ENCODE measurements around the gene GGACT.
A peak's percentile ranks its signal among the peaks of the same experiment; 100 is the strongest.

GGACT gene

DNA sequence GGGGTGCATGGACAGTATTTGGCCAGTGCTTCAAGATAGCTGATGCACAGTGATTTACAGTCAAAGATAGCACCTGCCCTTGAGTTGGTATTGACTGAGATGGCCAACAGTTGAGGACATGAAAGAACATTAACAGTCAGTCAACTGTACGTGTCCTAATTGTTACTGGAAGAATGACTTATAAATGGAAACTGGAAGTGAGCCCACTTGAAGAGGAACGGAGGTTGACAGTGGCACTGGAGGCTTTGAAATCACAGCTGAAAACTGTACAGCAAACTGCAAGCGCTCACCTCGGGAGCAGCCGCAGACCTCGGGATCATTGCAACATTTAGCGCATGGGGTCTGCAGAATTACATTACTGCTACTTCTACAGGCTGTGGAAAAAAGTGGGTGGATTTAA, 77.1 kb downstream of the GGACT start:
- Histone ChIP-seq H3K36me3 (ENCODE audit: control insufficient read depth, insufficient read depth, low read length) (peaks cover 3% of the 10 kb centered on the region), H3K4me1 (ENCODE audit: control insufficient read depth, insufficient read depth, low read length, poor library complexity, severe bottlenecking) (peaks cover 15% of the 10 kb centered on the region), H3K4me3 (ENCODE audit: extremely low read depth, insufficient read depth, low read length, poor library complexity, severe bottlenecking) (no peak overlapping the region), H3K27ac (ENCODE audit: low read depth, low read length, severe bottlenecking) (no peak overlapping the region), H3K9me3 (ENCODE audit: control insufficient read depth, low read length) (peaks cover 4% of the 10 kb centered on the region)
- 89 to 93% methylated on average over 4 to 7 of the region's 7 CpGs for WGBS, 2 experiments (ENCODE audit: insufficient coverage in 2 of 2)

DNA sequence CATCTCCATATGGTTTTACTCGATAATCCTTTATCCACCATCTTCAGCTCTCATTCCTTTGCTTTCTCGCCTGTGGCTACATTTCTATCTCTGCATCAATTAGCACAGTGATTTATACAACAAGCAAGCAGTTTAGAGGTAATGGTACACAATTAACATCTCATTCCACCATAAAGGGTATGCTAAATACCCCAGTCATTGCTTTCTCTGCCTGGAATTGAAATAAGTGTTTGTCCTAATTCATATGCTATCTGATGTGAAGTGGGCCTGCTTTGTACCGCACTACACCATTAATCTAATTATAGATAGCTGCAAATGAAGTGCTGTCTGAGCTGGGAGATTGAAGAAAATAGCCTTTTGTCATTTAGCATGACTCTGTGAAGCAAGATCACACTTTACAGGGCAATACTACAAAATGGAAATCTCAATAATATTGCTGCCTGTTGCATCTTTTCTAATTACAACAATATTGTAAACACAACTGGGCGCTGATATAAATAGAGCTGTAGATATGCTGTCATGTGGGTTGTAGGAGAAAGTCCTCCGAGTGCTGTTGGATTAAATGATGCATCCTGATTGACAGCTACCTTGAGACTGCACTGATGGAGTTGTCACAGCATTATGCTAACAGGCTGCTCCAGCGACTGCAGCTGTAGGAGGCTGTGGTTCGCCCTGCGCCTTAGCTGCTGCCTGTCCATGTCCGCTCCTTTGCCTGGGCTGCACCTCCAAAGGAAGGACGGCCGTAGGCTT, 78.2 kb downstream of the GGACT start:
- H3K4me3 ChIP-seq (ENCODE audit: extremely low read depth, insufficient read depth, low read length, poor library complexity, severe bottlenecking): no peak overlapping the region
- WGBS, 2 experiments (ENCODE audit: insufficient coverage in 2 of 2): 40 to 44% methylated on average over 8 to 9 of the region's 11 CpGs
- peaks cover 4% of the 10 kb centered on the region for H3K9me3 ChIP-seq (ENCODE audit: control insufficient read depth, low read length)
- no peaks in the 10 kb centered on the region for H3K36me3 ChIP-seq (ENCODE audit: control insufficient read depth, insufficient read depth, low read length)
- no peak overlapping the region for H3K27ac ChIP-seq (ENCODE audit: low read depth, low read length, severe bottlenecking)
- peaks cover 15% of the 10 kb centered on the region for H3K4me1 ChIP-seq (ENCODE audit: control insufficient read depth, insufficient read depth, low read length, poor library complexity, severe bottlenecking)

DNA sequence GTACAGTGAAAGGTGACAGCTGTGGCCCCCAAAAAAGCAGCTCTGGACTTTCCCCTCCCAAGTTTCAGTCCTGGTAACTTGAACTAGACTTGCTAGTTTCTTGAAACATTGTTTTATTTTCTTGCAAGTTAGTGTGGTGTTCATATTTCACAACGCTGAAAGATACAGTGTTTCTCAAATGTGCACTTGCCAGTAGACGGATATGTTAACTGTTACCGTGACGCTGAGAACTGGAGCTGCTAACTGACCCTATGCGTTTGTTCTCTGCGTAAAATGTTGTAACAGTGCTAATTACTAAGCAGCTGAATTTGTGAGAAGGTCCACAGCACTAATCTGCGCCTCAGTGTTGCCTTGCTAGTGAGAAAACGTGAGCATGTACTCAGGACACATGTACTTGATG, 79.6 kb downstream of the GGACT start:
- H3K27ac ChIP-seq (ENCODE audit: low read depth, low read length, severe bottlenecking): no peak overlapping the region
- 85 to 88% methylated on average over 8 of the region's 8 CpGs for WGBS, 2 experiments (ENCODE audit: insufficient coverage in 2 of 2)
- no peak overlapping the region for H3K4me3 ChIP-seq (ENCODE audit: extremely low read depth, insufficient read depth, low read length, poor library complexity, severe bottlenecking)
- H3K9me3 ChIP-seq (ENCODE audit: control insufficient read depth, low read length): peaks cover 4% of the 10 kb centered on the region
- no peaks in the 10 kb centered on the region for H3K36me3 ChIP-seq (ENCODE audit: control insufficient read depth, insufficient read depth, low read length)
- peaks cover 13% of the 10 kb centered on the region for H3K4me1 ChIP-seq (ENCODE audit: control insufficient read depth, insufficient read depth, low read length, poor library complexity, severe bottlenecking)

DNA sequence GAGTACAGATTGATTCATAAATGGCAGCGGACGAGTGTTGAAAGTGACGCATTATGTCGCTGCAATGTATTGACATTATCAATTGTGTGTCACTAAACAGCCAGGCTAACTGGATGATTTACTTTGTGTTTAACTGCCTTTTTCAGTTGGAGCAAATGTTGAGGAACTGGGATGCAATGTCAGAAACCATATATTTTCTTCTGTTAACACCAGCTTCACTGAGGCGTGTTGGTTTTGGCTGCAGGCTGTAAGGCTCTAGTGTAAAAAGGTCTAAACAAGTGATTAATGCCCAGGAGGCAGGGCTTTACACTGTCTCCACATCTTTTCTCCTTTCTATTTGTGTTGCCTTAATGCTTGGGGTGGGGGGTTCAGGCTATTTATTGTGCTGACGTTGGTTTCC, 80.1 kb downstream of the GGACT start:
- peaks cover 4% of the 10 kb centered on the region for H3K9me3 ChIP-seq (ENCODE audit: control insufficient read depth, low read length)
- no peak overlapping the region for H3K4me3 ChIP-seq (ENCODE audit: extremely low read depth, insufficient read depth, low read length, poor library complexity, severe bottlenecking)
- peak overlapping the region; percentile 16 for H3K27ac ChIP-seq (ENCODE audit: low read depth, low read length, severe bottlenecking)
- H3K36me3 ChIP-seq (ENCODE audit: control insufficient read depth, insufficient read depth, low read length): no peaks in the 10 kb centered on the region
- peaks cover 13% of the 10 kb centered on the region for H3K4me1 ChIP-seq (ENCODE audit: control insufficient read depth, insufficient read depth, low read length, poor library complexity, severe bottlenecking)
- 92 to 97% methylated on average over 4 of the region's 6 CpGs for WGBS, 2 experiments (ENCODE audit: insufficient coverage in 2 of 2)

DNA sequence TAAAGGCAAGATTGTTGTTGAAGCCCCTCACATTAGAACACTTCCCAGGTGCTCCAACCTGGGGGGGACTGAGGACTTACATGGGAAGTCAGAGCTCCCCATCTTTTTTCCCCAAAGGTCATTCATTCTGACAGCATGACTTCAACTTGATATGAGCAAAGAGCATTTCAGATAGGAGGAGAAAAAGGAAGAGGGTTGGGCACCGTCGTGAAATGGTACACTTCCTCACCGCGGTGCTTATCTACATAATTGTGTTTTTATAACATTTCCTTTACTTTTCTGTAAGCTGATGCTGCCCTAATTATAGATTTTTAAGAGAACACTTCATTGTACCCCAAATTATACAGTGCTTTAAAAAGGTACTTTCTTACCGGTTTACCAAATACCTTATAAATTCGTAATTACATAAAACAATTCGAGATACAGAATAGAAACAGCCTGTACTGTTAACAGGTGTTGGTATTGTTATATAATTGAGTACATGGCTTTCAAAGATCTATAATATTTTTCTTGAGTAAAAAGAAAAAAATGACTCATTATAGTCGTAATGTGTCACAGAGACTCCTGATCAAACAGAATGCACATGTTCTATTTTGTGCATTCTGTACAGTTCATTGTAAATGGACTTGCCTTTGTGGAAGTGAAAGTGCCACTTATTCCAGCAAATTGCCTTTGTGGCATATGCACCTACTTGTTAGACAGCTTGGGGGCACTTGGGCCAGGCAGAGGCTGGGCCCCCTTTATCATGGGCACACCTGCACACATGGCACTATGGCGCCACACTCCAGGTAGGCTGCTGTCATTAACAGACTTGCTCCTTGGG, 81.8 kb downstream of the GGACT start:
- Histone ChIP-seq H3K9me3 (ENCODE audit: control insufficient read depth, low read length) (no peaks in the 10 kb centered on the region), H3K4me3 (ENCODE audit: extremely low read depth, insufficient read depth, low read length, poor library complexity, severe bottlenecking) (no peak overlapping the region), H3K36me3 (ENCODE audit: control insufficient read depth, insufficient read depth, low read length) (no peaks in the 10 kb centered on the region), H3K27ac (ENCODE audit: low read depth, low read length, severe bottlenecking) (no peak overlapping the region), H3K4me1 (ENCODE audit: control insufficient read depth, insufficient read depth, low read length, poor library complexity, severe bottlenecking) (peaks cover 14% of the 10 kb centered on the region)
- WGBS, 2 experiments (ENCODE audit: insufficient coverage in 2 of 2): 78 to 92% methylated on average over 1 of the region's 9 CpGs

DNA sequence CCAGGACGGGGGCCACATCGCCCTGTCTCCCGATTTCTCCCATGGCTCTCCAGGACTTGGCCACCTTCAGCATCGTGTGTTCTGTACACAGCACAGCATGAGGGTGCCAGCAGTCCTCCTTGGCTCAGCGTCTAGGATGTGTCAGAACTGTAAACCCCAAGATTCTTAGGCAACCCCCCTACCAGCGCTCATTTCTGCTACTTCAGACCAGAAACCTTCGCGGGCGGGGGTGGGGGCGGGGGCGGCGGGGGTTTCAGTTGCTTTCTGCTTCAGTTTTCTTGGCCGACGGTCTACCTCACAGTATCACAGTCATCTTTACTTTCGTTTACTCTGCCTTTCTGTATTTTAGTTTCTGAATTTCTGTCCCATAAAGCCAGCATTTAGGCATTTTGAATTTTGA, 82.4 kb downstream of the GGACT start:
- Histone ChIP-seq H3K4me1 (ENCODE audit: control insufficient read depth, insufficient read depth, low read length, poor library complexity, severe bottlenecking) (peaks cover 14% of the 10 kb centered on the region), H3K9me3 (ENCODE audit: control insufficient read depth, low read length) (no peaks in the 10 kb centered on the region), H3K4me3 (ENCODE audit: extremely low read depth, insufficient read depth, low read length, poor library complexity, severe bottlenecking) (no peak overlapping the region), H3K27ac (ENCODE audit: low read depth, low read length, severe bottlenecking) (no peak overlapping the region), H3K36me3 (ENCODE audit: control insufficient read depth, insufficient read depth, low read length) (no peaks in the 10 kb centered on the region)
- WGBS, 2 experiments (ENCODE audit: insufficient coverage in 2 of 2): 79 to 95% methylated on average over 11 to 14 of the region's 15 CpGs

DNA sequence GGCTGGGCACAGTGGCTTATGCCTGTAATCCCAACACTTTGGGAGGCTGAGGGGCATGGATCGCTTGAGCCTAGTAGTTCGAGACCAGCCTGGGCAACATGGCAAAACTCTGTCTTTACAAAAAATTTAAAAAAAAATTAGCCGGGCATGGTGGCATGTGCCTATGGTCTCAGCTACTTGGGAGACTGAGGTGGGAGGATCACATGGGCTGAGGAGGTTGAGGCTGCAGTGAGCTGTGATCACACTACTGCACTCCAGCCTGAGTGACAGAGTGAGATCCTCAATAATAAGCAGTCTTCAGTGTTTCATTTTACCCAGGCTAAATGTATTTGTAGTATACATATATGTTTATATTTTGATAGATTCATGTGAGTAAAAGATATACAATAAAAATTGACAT, 85.0 kb downstream of the GGACT start:
- WGBS, 2 experiments (ENCODE audit: insufficient coverage in 2 of 2): 100% methylated on average over 1 of the region's 3 CpGs; no CpG with 5 or more reads in 1 of the 2 experiments
- H3K27ac ChIP-seq (ENCODE audit: low read depth, low read length, severe bottlenecking): no peak overlapping the region
- H3K36me3 ChIP-seq (ENCODE audit: control insufficient read depth, insufficient read depth, low read length): no peaks in the 10 kb centered on the region
- no peak overlapping the region for H3K4me3 ChIP-seq (ENCODE audit: extremely low read depth, insufficient read depth, low read length, poor library complexity, severe bottlenecking)
- H3K9me3 ChIP-seq (ENCODE audit: control insufficient read depth, low read length): no peaks in the 10 kb centered on the region
- peaks cover 23% of the 10 kb centered on the region for H3K4me1 ChIP-seq (ENCODE audit: control insufficient read depth, insufficient read depth, low read length, poor library complexity, severe bottlenecking)

DNA sequence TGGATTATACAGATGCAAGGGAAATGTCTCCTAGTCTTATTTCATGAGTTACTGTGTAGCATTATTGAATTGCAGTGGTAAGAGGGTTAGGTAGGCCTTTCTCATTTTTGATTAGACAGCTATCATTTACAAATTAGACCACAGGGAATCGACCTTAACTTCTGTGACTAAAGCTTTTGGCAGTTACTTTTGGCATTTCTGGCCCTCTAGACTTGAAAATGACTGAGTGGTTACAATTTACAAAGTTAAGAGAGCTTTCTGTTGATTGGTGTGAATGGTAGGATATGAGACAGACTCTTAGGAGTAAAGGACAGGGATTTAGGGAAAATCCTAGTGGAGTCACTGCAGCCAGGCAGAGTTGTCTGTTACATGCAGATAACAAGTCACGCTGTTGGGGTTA, 86.1 kb downstream of the GGACT start:
- H3K4me3 ChIP-seq (ENCODE audit: extremely low read depth, insufficient read depth, low read length, poor library complexity, severe bottlenecking): no peak overlapping the region
- 62 to 64% methylated on average over 1 to 2 of the region's 2 CpGs for WGBS, 2 experiments (ENCODE audit: insufficient coverage in 2 of 2)

DNA sequence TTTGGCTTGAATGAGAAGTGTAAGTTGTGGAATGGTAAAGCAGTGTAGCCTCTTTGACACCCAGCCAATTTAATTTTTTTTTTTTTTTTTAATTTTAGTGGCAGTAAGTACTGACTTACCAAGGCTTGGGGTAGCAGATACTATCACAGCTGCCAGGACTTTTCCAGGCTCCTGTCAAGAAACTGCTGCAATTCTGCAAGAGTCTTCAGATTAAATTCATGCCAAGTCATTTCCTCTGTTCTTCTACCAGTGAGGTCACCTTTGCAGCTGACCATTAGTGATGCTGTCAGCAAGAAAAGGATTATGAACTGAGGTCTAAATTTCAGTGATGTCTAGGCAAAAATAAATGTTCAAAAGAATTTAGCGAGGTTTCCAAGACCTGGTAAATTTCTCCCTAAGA, 91.2 kb downstream of the GGACT start:
- WGBS, 2 experiments (ENCODE audit: insufficient coverage in 2 of 2): 90 to 100% methylated on average over 1 of the region's 1 CpG
- Histone ChIP-seq H3K9me3 (ENCODE audit: control insufficient read depth, low read length) (no peaks in the 10 kb centered on the region), H3K4me3 (ENCODE audit: extremely low read depth, insufficient read depth, low read length, poor library complexity, severe bottlenecking) (no peak overlapping the region), H3K36me3 (ENCODE audit: control insufficient read depth, insufficient read depth, low read length) (no peaks in the 10 kb centered on the region), H3K27ac (ENCODE audit: low read depth, low read length, severe bottlenecking) (peak overlapping the region; percentile 12), H3K4me1 (ENCODE audit: control insufficient read depth, insufficient read depth, low read length, poor library complexity, severe bottlenecking) (peaks cover 25% of the 10 kb centered on the region)

More for the DNA sequence above, 86.1 kb downstream of the GGACT start:
- peak overlapping the region; percentile 1 for H3K27ac ChIP-seq (ENCODE audit: low read depth, low read length, severe bottlenecking)
- peaks cover 25% of the 10 kb centered on the region for H3K4me1 ChIP-seq (ENCODE audit: control insufficient read depth, insufficient read depth, low read length, poor library complexity, severe bottlenecking)
- no peaks in the 10 kb centered on the region for H3K9me3 ChIP-seq (ENCODE audit: control insufficient read depth, low read length)
- H3K36me3 ChIP-seq (ENCODE audit: control insufficient read depth, insufficient read depth, low read length): no peaks in the 10 kb centered on the region

DNA sequence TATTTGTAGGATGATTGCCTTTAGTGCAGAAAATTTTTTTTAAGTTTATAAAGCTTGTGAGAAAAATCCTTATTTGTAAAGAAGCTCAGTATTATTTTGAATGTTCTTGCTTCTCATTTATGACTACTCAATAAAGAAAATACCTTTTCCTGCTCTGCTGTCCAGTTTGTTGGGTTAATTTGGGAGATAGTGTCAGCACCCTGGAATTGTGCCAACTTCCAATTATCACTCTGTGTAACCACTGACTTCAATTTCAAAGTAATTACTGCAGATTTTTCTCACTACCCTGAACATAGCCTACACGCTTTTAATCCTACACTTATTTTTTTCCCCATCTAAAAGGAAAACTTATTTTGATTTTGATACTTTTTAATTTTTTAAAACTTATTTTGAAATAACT, 93.1 kb downstream of the GGACT start:
- Histone ChIP-seq H3K36me3 (ENCODE audit: control insufficient read depth, insufficient read depth, low read length) (no peaks in the 10 kb centered on the region), H3K4me1 (ENCODE audit: control insufficient read depth, insufficient read depth, low read length, poor library complexity, severe bottlenecking) (peaks cover 27% of the 10 kb centered on the region), H3K9me3 (ENCODE audit: control insufficient read depth, low read length) (no peaks in the 10 kb centered on the region), H3K4me3 (ENCODE audit: extremely low read depth, insufficient read depth, low read length, poor library complexity, severe bottlenecking) (no peak overlapping the region), H3K27ac (ENCODE audit: low read depth, low read length, severe bottlenecking) (no peak overlapping the region)
- no CpG with 5 or more reads among the region's 1 CpG for WGBS, 2 experiments (ENCODE audit: insufficient coverage in 2 of 2)

DNA sequence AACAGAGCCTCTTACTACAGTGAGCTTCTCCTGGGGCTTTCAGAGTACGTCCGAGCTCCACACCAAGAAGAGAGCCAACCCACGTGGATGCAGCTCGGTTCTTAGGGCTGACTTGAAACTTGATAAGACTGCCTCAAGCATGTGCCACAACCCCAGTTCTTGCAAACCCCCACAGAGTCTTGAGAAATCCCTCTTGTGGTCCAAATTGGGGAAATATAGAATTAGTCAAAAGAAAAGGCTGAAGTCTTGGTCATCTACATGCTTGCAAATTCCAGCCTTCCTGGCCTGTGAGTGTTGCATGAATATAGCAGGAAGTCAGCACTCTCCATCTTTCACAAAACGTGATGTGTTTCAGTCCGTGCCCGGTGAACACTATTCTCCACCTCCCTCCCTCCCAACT, 95.2 kb downstream of the GGACT start:
- Histone ChIP-seq H3K9me3 (ENCODE audit: control insufficient read depth, low read length) (no peaks in the 10 kb centered on the region), H3K27ac (ENCODE audit: low read depth, low read length, severe bottlenecking) (no peak overlapping the region), H3K36me3 (ENCODE audit: control insufficient read depth, insufficient read depth, low read length) (no peaks in the 10 kb centered on the region), H3K4me3 (ENCODE audit: extremely low read depth, insufficient read depth, low read length, poor library complexity, severe bottlenecking) (no peak overlapping the region), H3K4me1 (ENCODE audit: control insufficient read depth, insufficient read depth, low read length, poor library complexity, severe bottlenecking) (peaks cover 11% of the 10 kb centered on the region)
- WGBS, 2 experiments (ENCODE audit: insufficient coverage in 2 of 2): 94 to 100% methylated on average over 5 to 7 of the region's 7 CpGs

Measured in mesodermal cell (in vitro differentiated cells).